Measurements from ENCODE around the gene OTULIN.

OTULIN gene

DNA sequence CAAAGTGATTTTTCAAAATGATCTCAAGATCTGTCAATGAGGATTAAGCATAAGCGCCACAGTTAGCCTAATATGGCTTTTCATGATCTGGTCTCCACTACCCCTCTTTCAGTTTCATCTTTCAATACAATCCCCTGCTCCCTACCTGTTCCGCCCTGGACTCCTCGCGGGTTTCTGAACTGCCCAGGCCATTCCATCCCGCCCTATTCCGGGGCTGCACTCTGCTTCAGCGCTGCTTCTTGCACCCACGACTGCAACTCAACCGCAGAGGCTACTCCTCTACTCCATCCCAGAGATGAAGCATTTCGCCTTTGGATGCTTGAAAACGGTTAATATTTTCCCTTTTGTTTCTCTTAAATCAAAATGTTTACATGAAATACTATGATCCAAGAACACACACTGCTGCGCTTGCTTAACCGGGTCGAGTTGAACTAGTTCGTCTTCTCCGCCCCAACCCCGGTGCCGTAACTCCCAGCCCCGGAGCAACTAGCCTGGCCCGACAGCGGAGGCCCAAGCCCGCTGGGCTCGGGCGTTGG, 716 bp upstream of the OTULIN start:
- Histone ChIP-seq H3K27me3 (replicated peaks; ENCODE audit: control insufficient read depth, insufficient read depth, low read length) (no peaks in the 10 kb centered on the region), H3K4me3 (replicated peaks; ENCODE audit: low read depth, low read length) (peak overlapping the region; percentile 86), H3K36me3 (ENCODE audit: control insufficient read depth, insufficient read depth, low read length) (no peaks in the 10 kb centered on the region)
- TF ChIP-seq, protein P1, sequence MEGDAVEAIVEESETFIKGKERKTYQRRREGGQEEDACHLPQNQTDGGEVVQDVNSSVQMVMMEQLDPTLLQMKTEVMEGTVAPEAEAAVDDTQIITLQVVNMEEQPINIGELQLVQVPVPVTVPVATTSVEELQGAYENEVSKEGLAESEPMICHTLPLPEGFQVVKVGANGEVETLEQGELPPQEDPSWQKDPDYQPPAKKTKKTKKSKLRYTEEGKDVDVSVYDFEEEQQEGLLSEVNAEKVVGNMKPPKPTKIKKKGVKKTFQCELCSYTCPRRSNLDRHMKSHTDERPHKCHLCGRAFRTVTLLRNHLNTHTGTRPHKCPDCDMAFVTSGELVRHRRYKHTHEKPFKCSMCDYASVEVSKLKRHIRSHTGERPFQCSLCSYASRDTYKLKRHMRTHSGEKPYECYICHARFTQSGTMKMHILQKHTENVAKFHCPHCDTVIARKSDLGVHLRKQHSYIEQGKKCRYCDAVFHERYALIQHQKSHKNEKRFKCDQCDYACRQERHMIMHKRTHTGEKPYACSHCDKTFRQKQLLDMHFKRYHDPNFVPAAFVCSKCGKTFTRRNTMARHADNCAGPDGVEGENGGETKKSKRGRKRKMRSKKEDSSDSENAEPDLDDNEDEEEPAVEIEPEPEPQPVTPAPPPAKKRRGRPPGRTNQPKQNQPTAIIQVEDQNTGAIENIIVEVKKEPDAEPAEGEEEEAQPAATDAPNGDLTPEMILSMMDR (IDR thresholded peaks at IDR 0.05; ENCODE audit: insufficient read depth, low read length, poor library complexity, severe bottlenecking), result no peak
- DNase-seq (ENCODE audit: extremely low read depth, insufficient read length), result no peak

DNA sequence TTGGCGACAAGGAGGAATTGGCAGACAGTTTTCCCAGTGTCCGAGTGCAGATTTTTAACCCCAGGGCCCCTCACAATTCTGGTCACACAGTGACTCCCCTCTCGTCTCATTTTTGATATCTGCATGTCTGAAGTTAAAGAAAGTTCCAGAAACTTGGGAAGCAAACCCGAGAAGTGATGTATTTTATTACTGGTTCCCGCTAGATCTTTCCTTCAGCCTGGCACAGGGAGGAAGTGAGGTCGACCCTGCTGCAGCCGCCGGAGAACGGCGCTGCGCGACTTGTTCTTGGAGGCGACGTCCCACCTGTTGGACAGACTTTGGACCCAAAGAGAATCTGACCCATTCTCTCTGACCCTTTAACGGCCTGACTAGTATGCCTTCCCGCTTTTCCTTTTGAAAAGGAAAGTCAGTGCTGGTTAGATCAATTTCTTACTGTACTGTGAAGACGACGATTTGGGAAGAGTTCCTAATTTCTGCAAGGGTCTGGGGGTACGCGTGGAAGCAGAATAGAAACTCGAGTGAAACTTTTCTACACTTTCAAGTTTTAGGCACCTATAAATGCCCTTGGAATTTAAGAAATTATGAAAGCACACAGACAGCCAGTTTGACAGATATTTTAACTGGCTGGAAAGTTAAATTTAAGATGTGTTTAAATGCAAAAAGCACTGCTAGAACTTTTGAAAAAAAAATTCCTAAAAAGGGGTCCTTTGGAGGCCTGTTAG, 744 bp downstream of the OTULIN start:
- Histone ChIP-seq H3K4me3 (replicated peaks; ENCODE audit: low read depth, low read length) (peak overlapping the region; percentile 86), H3K36me3 (ENCODE audit: control insufficient read depth, insufficient read depth, low read length) (no peaks in the 10 kb centered on the region), H3K27me3 (replicated peaks; ENCODE audit: control insufficient read depth, insufficient read depth, low read length) (no peaks in the 10 kb centered on the region)
- TF ChIP-seq, protein P1 (IDR thresholded peaks at IDR 0.05; ENCODE audit: insufficient read depth, low read length, poor library complexity, severe bottlenecking), result peak; percentile 25
- peak; percentile 52 for DNase-seq (ENCODE audit: extremely low read depth, insufficient read length)

DNA sequence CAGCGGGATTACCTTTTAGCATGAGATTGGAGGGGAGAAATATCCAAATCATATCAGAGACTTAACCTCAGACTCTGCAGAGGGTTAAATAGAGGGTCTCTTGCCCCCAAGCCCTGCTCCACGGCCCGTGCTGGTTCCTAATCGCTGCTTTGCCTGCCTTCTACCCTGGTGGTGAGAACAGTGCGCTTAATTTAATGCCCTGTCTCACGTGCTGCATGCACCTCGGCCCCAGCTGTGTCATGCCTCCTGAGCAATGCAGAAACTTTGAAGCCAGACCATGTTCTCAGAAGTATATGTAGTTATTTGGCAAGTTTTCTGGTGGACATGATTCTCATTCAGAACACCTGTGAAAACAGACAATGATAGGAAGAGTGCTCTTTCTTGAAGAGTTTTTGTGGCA, 1.4 kb downstream of the OTULIN start:
- peak; percentile 56 for DNase-seq (ENCODE audit: extremely low read depth, insufficient read length)
- Histone ChIP-seq H3K4me3 (replicated peaks; ENCODE audit: low read depth, low read length) (peak overlapping the region; percentile 86), H3K27me3 (replicated peaks; ENCODE audit: control insufficient read depth, insufficient read depth, low read length) (no peaks in the 10 kb centered on the region), H3K36me3 (ENCODE audit: control insufficient read depth, insufficient read depth, low read length) (no peaks in the 10 kb centered on the region)
- TF ChIP-seq, protein P1 (IDR thresholded peaks at IDR 0.05; ENCODE audit: insufficient read depth, low read length, poor library complexity, severe bottlenecking), result peak; percentile 19

DNA sequence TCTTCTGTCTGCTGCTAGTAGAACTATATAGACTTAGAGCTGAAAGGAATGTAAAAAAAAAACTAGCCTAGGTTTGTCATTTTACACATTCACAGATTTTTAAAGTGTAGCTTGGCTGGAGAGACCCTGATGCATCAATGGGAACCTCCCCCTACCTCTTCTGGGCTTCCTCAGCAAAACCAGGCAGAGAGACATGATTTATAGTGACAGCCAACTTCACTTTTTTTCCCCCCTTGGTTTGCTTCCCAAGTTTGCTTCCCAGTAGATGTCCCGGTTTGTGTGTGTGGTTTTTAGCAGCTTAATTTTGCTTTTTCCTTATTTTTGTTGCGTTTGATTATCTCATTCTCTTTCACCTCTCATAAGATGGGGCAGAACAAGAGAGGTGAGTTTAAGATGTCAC, 1.8 kb downstream of the OTULIN start:
- Histone ChIP-seq H3K4me3 (replicated peaks; ENCODE audit: low read depth, low read length) (peak overlapping the region; percentile 86), H3K36me3 (ENCODE audit: control insufficient read depth, insufficient read depth, low read length) (no peaks in the 10 kb centered on the region)
- TF ChIP-seq, protein P1 (IDR thresholded peaks at IDR 0.05; ENCODE audit: insufficient read depth, low read length, poor library complexity, severe bottlenecking), result no peak

DNA sequence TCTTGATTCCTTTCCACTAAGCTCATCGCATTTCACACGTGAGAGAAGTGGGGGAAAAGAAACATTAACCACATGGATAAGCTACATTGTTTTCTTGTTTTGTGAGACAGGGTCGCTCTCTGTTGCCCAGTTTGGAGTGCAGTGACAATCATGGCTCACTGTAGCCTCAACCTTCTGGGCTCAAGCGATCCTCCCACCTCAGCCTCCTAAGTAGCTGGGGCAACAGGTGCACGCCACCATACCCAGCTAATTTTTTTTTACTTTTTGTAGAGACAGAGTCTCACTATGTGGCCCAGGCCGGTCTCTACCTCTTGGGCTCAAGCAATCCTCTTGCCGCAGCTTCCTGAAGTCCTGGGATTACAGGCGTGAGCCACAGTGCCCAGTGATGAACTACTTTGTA, 2.8 kb downstream of the OTULIN start:
- no peak for DNase-seq (ENCODE audit: extremely low read depth, insufficient read length)
- TF ChIP-seq, protein P1 (IDR thresholded peaks at IDR 0.05; ENCODE audit: insufficient read depth, low read length, poor library complexity, severe bottlenecking), result no peak
- peak overlapping the region; percentile 86 for H3K4me3 ChIP-seq (replicated peaks; ENCODE audit: low read depth, low read length)
- no peaks in the 10 kb centered on the region for H3K36me3 ChIP-seq (ENCODE audit: control insufficient read depth, insufficient read depth, low read length)
- no peaks in the 10 kb centered on the region for H3K27me3 ChIP-seq (replicated peaks; ENCODE audit: control insufficient read depth, insufficient read depth, low read length)

More for the DNA sequence above, 1.8 kb downstream of the OTULIN start:
- DNase-seq (ENCODE audit: extremely low read depth, insufficient read length), result no peak
- no peaks in the 10 kb centered on the region for H3K27me3 ChIP-seq (replicated peaks; ENCODE audit: control insufficient read depth, insufficient read depth, low read length)
